Measurements from ENCODE around the gene ZNF765. TPM values are rescaled to one million over a fixed set of nuclear protein-coding genes. Genes with fewer than 3 reads are reported as not detected.
"Not testable (repeated sequence)": the region's sequence is repeated elsewhere in the genome, so short reads cannot be mapped to it uniquely, and the experiment has no call there.

The ZNF765 gene
- total RNA-seq, 6 experiments from 2014 or later, result 4.3 to 5.4 (median 5.1) TPM

- Mint-ChIP-seq H3K4me1 (ENCODE audit: low read depth) (peaks cover 6% of the 10 kb centered on the region; the same call in 1 of the 2 replicates), H3K27ac (no peak overlapping the region), H3K4me3 (no peak overlapping the region), H3K36me3 (ENCODE audit: low read depth) (peaks cover 14% of the 10 kb centered on the region), H3K9me3 (peaks cover 10% of the 10 kb centered on the region), H3K27me3 (ENCODE audit: insufficient read depth) (peaks cover 2% of the 10 kb centered on the region)
- no peak for DNase-seq
- no peak for TF ChIP-seq CTCF (IDR thresholded peaks at IDR 0.05)
These were observed 77.0 kb downstream of the ZNF765 start for GRCh38 chr19:53471916-53472315.

GRCh38 chr19:53474832-53475231, 79.9 kb downstream of the ZNF765 start:
- Mint-ChIP-seq H3K36me3 (ENCODE audit: low read depth) (peaks cover 32% of the 10 kb centered on the region), H3K9me3 (peaks cover 32% of the 10 kb centered on the region)
- peak; percentile 15; the same call in 1 of the 2 replicates for TF ChIP-seq CTCF (IDR thresholded peaks at IDR 0.05)
- not testable (repeated sequence) for H3K4me3 Mint-ChIP-seq; H3K27me3 Mint-ChIP-seq (ENCODE audit: insufficient read depth); DNase-seq; H3K4me1 Mint-ChIP-seq (ENCODE audit: low read depth); H3K27ac Mint-ChIP-seq

- not testable (repeated sequence) for H3K4me3 Mint-ChIP-seq; H3K27me3 Mint-ChIP-seq (ENCODE audit: insufficient read depth); H3K4me1 Mint-ChIP-seq (ENCODE audit: low read depth); DNase-seq; H3K27ac Mint-ChIP-seq
- peaks cover 37% of the 10 kb centered on the region for H3K36me3 Mint-ChIP-seq (ENCODE audit: low read depth)
- peaks cover 38% of the 10 kb centered on the region for H3K9me3 Mint-ChIP-seq
These were observed 80.5 kb downstream of the ZNF765 start for GRCh38 chr19:53475470-53475869.

Other genes starting within 250 kb of the ZNF765 start
- 1 to 10 TPM; 3.5 to 5.4 (median 4.4) TPM for gene ZNF347, start 236.1 kb upstream of the ZNF765 start, total RNA-seq (2021; fragmentation: NEBNext Ultra II Directional; extraction: Animal tissue kit (Norgen Biotek cat#: 25700))
- gene ZNF665, start 201.8 kb upstream of the ZNF765 start, total RNA-seq (2021; fragmentation: NEBNext Ultra II Directional; extraction: Animal tissue kit (Norgen Biotek cat#: 25700)), result under 1 TPM; 0.08 to 0.40 (median 0.20) TPM
- 10 to 100 TPM in 4 of 6 experiments, 1 to 10 TPM in 2; 7.6 to 17.1 (median 14.9) TPM for gene ZNF677, start 140.3 kb upstream of the ZNF765 start, total RNA-seq (2021; fragmentation: NEBNext Ultra II Directional; extraction: Animal tissue kit (Norgen Biotek cat#: 25700))
- gene VN1R2, start 136.9 kb upstream of the ZNF765 start, total RNA-seq (2021; fragmentation: NEBNext Ultra II Directional; extraction: Animal tissue kit (Norgen Biotek cat#: 25700)), result not detected
- not detected for gene VN1R4, start 127.4 kb upstream of the ZNF765 start, total RNA-seq (2021; fragmentation: NEBNext Ultra II Directional; extraction: Animal tissue kit (Norgen Biotek cat#: 25700))
- 1 to 10 TPM; 4.0 to 4.5 (median 4.2) TPM for gene ZNF845, start 61.4 kb upstream of the ZNF765 start, total RNA-seq (2021; fragmentation: NEBNext Ultra II Directional; extraction: Animal tissue kit (Norgen Biotek cat#: 25700))
- gene ZNF525, start 29.4 kb upstream of the ZNF765 start, total RNA-seq (2021; fragmentation: NEBNext Ultra II Directional; extraction: Animal tissue kit (Norgen Biotek cat#: 25700)), result 1 to 10 TPM; 2.5 to 5.3 (median 3.9) TPM
- 10 to 100 TPM in 3 of 6 experiments, 1 to 10 TPM in 3; 9.5 to 11.1 (median 10.0) TPM for gene ZNF761, start 36.8 kb downstream of the ZNF765 start, total RNA-seq (2021; fragmentation: NEBNext Ultra II Directional; extraction: Animal tissue kit (Norgen Biotek cat#: 25700))
- gene ZNF813, start 72.6 kb downstream of the ZNF765 start, total RNA-seq (2021; fragmentation: NEBNext Ultra II Directional; extraction: Animal tissue kit (Norgen Biotek cat#: 25700)), result 1 to 10 TPM; 2.0 to 6.4 (median 3.4) TPM
- 10 to 100 TPM in 4 of 6 experiments, 1 to 10 TPM in 2; 9.8 to 13.0 (median 11.3) TPM for gene ZNF331, start 143.0 kb downstream of the ZNF765 start, total RNA-seq (2021; fragmentation: NEBNext Ultra II Directional; extraction: Animal tissue kit (Norgen Biotek cat#: 25700))
- not detected for gene DPRX, start 236.8 kb downstream of the ZNF765 start, total RNA-seq (2021; fragmentation: NEBNext Ultra II Directional; extraction: Animal tissue kit (Norgen Biotek cat#: 25700))

Data from HFFc6 (cell line).